Raji (cell line): ENCODE data around the gene ADAMTSL1.

Experiments used
- POLR2A ChIP-seq: IDR thresholded peaks from 2 replicates; pipeline ENCODE4 v1.6.1; 2011; ENCODE audit warnings: low read depth, low read length, control low read depth; ENCODE audit not compliant: insufficient read depth

Gene ADAMTSL1

DNA sequence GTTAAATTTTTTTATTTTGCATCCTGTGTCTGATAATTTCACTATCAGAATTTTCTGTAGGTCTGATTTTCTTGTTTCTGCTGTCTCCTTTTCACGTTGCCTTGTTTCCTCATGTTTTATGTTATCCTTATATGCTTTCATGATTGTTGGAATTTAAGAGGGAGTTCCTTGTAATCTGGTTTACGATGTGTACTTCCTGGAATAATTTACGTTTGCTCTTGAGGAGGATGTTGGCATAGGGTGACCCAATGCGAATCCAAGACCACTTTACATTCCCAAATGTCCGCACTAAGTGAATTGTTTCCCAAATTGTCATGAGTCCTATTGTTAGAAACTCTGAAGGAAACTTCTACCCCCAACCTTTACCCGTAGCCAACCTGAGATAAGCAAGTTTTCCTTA, 80.3 kb downstream of the ADAMTSL1 start:
- TF ChIP-seq POLR2A, result no peak

DNA sequence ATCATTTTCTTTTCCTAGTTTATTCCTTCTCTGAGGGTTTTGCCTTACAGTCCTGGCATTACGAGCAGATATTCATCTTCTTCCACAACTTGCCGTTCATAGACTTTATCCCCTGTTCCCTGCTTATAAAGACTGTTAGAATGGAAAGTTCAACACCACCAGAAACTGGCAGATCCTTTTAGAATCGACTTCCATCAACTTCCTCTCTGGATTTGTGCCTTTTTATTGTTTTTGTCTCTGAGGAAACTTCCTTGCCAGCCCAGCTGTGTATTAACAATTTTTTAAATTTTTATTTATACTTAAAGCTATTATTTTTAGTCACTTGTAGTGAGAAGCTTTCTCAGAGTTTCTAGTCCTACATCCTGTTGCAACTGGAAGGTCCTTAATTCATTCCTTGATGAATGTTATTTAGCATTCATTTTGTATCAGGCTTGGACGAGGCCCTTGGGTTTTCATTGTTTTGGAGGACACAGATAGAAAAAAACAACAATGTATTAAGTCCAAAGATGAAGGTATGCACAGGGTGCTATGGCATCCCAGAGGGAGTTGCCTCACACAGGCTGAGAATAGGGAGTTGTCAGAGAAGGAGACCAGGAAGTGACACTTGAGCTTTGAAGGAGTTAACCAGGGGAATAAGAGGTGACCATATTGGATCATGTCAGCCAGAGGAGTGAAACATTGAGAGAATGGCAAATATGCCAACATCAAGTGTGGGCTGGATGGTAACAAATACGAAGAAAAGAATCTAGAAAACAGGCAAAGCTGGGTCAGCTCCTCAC, 81.3 kb downstream of the ADAMTSL1 start:
- TF ChIP-seq POLR2A, result no peak

DNA sequence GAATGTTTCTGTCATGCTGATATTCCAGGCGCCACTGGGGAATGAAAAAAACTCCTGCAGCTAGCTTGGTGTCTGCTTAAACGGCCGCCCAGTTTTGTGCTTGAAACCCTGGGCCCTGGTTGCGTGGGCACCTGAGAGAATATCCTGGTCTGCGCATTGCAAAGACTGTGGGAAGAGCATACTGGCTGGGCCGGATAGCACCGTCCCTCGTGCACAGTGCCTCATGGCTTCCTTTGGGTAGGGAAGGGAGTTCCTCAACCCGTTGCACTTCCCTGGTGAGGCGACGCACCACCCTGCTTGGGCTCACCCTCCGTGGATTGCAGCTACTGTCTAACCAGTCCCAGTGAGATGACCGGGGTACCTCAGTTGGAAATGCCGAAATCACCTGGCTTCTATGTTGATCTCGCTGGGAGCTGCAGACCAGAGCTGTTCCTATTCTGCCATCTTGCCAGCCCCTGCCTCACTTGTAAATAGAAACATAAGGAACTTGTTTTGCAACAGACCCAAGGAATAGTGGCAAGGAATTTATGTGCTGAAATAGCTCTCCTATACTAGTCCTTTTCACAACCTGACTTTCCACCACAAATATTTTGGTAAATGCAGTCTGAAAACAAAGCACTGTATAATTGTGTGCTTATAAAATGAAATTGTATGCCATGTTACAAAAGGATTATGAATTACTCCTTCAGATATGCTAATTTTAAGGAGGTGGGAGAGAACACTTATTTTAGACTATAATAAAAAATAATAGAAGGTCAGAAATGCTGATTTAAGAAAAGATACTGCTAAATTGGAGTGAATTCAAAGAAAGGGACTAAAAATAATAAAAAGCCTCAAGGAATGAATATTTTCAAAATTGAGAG, 90.3 kb downstream of the ADAMTSL1 start:
- no peak for TF ChIP-seq POLR2A

DNA sequence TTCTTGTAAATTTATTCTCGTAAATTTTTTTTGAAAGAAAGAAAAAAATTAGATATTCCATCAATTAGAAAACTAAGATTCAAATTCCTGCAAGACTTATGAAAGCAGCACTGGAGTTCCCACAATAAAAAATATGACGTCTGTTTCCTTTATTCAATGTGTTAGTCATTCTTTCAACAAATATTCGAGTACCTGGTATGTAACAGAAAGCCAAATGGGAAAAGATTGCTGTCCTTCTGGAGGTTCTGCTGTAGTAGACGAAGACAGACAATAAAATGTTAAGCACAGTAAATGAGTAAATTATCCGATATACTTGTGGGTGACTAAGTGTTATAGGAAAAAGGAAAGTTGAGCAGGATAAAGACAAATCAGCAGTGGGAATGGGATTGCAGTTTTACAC, 92.2 kb downstream of the ADAMTSL1 start:
- no peak for TF ChIP-seq POLR2A

DNA sequence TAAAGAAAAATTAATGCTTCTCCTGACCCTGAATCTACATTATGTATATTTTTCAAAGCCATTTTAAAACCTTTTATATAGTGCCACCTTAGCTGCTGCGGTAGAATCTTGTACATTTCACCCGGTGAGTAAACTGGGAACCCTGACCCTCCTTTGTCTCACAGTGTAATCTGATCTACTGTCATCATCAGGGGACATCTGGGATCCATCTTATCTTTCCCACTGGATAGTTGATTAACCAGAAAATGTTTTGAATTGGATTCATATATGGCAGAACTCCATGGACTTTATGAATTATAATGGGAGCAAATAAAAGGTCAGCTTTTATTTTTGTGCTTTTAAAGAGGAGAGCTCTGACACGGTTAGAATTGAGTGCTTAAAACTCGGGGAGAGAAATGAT, 95.0 kb downstream of the ADAMTSL1 start:
- no peak for TF ChIP-seq POLR2A

DNA sequence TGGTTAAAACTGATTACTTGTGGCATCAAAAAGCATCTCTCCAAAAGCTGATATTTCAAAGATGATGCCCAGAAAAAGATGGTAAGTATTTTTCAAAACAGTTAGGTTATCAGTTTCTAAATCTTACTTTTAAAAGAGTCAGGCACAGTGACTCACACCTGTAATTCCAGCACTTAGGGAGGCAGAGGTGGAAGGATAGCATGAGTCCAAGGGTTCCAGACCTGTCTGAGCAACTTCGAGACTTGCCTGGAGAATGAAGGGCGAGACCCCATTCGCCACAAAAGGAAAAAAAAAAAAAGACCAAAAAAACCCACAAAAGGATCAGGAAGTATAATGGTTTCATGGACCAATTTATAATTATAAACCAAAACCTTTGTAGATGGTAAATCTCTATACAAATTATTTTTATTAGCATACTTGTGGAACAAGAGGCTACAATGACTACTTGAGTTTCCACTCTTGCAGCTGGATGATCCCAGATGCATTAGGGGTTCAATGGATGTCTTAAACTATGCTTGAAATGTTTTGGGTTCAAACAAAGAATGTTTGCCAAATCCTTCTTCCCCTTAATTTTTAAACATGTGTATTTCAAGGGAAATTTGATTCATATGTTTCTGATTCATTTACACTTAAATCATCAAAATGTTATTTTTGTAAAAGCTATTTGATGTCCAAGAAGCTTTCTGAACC, 96.1 kb downstream of the ADAMTSL1 start:
- no peak for TF ChIP-seq POLR2A

DNA sequence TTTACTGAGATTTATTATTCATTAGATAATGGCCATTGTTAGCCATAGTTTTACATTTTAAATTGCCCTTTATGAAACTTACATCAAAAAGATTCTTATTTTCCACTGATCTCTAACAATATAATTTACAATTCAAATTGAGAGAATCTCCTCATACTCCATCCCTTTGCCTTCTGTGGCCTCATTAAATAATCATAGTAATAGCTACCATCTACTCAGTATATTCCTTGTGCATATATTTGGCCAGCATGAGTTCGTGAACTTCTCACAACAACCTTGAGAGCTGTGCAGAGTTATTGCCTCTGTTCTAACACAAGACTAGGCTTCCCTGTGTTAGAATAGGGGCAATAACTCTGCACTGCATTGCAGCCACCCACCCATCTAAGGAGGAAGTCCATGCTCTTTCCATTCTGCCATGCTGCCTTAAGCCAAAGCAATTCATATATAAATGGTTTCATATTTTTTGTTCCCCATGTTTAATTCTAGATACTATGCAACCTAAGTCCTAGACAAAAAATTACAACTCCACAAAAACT, 99.1 kb downstream of the ADAMTSL1 start:
- no peak for TF ChIP-seq POLR2A

DNA sequence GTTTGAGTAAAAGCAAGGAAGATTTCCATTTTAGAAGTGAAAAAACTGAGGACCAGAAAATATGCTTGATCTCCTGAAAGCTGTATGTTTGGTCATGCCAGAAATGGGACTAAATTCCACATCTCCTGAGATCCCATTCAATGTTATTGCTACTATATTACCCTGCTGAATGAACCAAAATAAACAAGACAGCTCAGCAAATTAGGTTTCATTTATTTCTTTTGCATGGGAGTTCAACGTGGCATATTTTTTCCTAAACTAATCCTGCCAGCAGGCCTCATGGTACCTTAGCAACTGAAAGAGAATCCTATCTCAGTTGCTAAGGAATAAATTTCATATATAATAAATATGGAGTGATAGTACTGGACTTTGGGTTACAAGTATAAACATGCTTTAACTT, 101.7 kb downstream of the ADAMTSL1 start:
- no peak for TF ChIP-seq POLR2A

DNA sequence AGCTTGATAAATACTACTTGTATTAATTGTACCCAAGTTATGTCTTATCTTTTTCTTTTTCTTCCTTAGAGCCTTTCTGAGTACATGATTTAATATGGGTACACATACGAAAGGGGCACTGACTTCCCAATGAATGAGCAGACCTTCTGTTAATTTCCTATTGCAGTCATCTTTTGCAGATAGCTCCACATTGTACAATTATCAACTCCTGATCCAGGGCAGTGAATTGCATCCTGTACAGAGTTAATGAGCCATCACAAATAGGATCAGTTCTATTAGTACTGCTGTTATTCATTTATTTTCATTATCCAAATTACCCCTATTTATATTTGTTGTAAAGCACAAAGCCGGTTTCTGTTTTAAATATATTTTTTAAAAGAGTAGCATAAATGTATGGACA, 105.6 kb downstream of the ADAMTSL1 start:
- no peak for TF ChIP-seq POLR2A

DNA sequence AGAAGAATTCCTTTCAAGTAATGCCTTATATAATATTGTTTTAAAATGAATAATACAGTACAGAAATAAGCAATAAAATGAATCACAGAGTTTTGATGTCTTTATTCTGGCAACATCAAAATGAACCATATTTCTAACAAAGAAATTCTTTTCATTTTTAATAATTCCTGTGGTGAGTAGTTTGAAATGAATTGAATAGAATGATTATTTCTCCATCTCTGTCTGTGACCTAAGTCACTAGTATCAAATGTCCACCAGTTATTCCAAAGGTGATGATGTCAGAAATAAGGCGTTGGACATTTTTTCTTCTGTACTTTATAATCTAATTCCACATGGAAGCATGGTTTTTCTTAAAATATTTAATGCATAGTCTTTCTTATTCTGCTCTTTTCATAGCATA, 106.2 kb downstream of the ADAMTSL1 start:
- no peak for TF ChIP-seq POLR2A

DNA sequence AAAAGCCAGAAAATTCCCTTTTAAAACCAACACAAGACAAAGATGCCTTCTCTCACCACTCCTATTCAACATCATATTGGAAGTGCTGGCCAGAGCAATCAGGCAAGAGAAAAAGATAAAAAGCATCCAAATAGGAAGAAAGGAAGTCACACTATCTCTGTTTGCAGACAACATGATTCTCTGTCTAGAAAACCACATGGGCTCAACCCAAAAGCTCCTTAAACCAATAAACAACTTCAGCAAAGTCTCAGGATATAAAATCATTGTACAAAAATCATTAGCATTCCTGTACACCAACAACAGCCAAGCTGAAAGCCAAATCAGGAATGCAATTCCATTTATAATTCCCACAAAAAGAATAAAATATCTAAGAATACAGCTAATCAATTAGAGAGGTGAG, 112.0 kb downstream of the ADAMTSL1 start:
- no peak for TF ChIP-seq POLR2A

DNA sequence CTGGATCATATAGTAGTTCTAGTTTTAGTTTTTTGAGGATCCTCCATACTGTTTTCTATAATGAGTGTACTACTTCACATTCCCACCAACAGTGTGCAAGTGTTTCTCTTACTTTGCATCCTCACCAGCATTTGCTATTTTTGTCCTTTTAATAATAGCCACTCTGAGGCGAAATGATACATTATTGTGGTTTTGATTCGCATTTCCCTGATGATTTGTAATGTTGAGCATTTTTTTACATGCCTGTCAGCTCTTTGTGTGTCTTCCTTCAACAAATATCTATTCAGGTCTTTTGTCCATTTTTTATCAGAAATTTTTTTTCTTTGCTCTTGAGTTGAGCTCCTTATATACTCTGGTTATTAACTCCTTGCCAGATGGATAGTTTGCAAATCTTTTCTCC, 114.0 kb downstream of the ADAMTSL1 start:
- no peak for TF ChIP-seq POLR2A

DNA sequence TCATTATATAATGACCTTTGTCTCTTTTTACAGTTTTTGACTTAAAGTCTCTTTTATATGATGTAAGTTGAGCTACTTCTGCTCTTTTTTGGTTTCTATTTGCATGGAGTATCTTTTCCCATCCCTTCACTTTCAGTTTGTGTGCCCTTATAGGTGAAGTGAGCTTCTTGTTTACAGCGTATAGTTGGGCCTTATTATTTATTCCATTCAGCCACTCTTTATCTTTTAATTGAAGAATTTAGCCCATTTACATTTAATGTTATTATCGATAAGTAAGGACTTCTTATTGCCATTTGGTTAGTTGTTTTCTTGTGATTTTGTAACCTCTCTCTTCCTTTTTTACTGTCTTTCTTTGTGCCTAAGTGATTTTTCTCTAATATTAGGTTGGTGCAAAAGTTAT, 117.3 kb downstream of the ADAMTSL1 start:
- TF ChIP-seq POLR2A, result no peak

DNA sequence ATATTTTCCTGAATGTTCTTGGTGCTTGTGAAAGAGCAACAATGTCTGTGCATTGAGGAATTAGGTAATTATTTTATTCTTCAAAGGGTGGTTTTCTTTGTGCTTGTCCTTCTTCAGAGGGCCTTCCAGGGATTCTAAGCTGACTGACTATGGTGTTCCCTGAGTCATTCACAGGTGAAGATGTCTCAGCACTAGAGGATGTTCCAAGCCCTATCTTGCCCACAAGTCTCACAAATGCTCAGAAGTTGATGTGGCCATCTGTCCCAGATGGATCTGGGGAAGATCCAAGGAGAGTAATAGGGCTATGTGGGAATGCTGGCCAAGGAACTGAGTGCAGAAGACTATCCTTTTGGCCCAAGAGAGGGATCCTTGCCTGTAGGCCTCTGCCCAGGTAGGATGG, 120.9 kb downstream of the ADAMTSL1 start:
- TF ChIP-seq POLR2A, result no peak

DNA sequence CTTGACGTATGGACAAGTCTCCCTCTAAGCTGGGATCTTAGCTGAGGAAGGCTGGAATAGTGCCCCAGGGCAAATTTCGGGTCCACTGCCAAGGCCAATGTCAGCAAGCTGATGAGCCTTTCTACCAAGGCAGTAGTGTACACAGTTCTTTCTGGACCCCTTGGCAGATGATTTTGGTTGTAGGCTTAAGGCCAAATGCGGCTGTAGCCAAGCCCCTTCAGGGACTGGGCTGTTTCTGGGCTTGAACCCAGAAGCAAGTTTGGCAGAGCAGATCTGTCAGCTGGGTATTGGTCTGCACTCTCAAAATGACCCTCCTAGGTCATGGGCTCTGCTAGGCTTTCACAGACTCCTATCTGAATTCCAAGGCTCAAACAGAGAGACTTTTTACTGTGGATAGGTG, 121.6 kb downstream of the ADAMTSL1 start:
- no peak for TF ChIP-seq POLR2A
